Loucy (cell line): ENCODE results near the gene ZNF280D.

Experiments used
- H2AFZ ChIP-seq: fragments of 200-600 bp; sonication (generic); 2 replicates; pipeline ENCODE4 v1.6.0; 2016; ENCODE audit warnings: antibody characterized with exemption, mild to moderate bottlenecking, low read length, moderate library complexity
- H3F3A ChIP-seq: fragments of 200-600 bp; 2 replicates; pipeline ENCODE4 v1.6.0; 2016; ENCODE audit warnings: antibody characterized with exemption, low read depth, mild to moderate bottlenecking
- H3K27me3 ChIP-seq: fragments of 200-600 bp; sonication (generic); 2 replicates; pipeline ENCODE4 v1.6.1; 2014; ENCODE audit warnings: low read length, mild to moderate bottlenecking; ENCODE audit not compliant: insufficient read depth, poor library complexity, severe bottlenecking
- H3K36me3 ChIP-seq: fragments of 200-600 bp; sonication (generic); 2 replicates; pipeline ENCODE4 v1.6.1; 2016; ENCODE audit warnings: low read length; ENCODE audit not compliant: insufficient read depth
- H3K4me1 ChIP-seq: fragments of 200-600 bp; sonication (generic); 2 replicates; pipeline ENCODE4 v1.5.1; 2014; ENCODE audit warnings: low read length, mild to moderate bottlenecking; ENCODE audit not compliant: insufficient read depth, poor library complexity, severe bottlenecking
- H3K4me2 ChIP-seq: fragments of 200-600 bp; sonication (generic); 2 replicates; pipeline ENCODE4 v1.6.0; 2014; ENCODE audit warnings: antibody characterized with exemption, low read length, low read depth, mild to moderate bottlenecking; ENCODE audit not compliant: poor library complexity, severe bottlenecking
- H3K4me3 ChIP-seq: fragments of 200-600 bp; sonication (generic); 2 replicates; pipeline ENCODE4 v1.5.1; 2014; ENCODE audit warnings: low read length, mild to moderate bottlenecking, mixed read lengths; ENCODE audit not compliant: poor library complexity, severe bottlenecking
- H3K79me2 ChIP-seq: fragments of 200-600 bp; sonication (generic); 2 replicates; pipeline ENCODE4 v1.6.1; 2014; ENCODE audit warnings: low read length; ENCODE audit not compliant: insufficient read depth
- H3K9ac ChIP-seq: fragments of 200-600 bp; sonication (generic); 2 replicates; pipeline ENCODE4 v1.6.0; 2014; ENCODE audit warnings: mild to moderate bottlenecking, low read depth, low read length, moderate library complexity; ENCODE audit not compliant: poor library complexity, severe bottlenecking
- H3K9me2 ChIP-seq: fragments of 200-600 bp; sonication (generic); replicated peaks from 2 replicates; pipeline ENCODE4 v1.6.1; 2016; ENCODE audit warnings: low read depth, low read length, mixed read lengths
- H3K9me3 ChIP-seq: fragments of 200-600 bp; sonication (generic); 2 replicates; pipeline ENCODE4 v1.6.1; 2014; ENCODE audit warnings: mild to moderate bottlenecking, antibody characterized with exemption, low read length, low read depth; ENCODE audit not compliant: insufficient read depth
- H4K20me1 ChIP-seq: fragments of 200-600 bp; sonication (generic); 2 replicates; pipeline ENCODE4 v1.6.0; 2014; ENCODE audit warnings: antibody characterized with exemption, low read length, mild to moderate bottlenecking; ENCODE audit not compliant: insufficient read depth, poor library complexity, severe bottlenecking
- EZH2phosphoT487 ChIP-seq: fragments of 200-600 bp; IDR thresholded peaks from 2 replicates; pipeline ENCODE4 v1.6.1; 2018; ENCODE audit warnings: antibody characterized with exemption, mild to moderate bottlenecking, moderate library complexity, borderline replicate concordance
- TF ChIP-seq, protein P1 (sequence below): fragments of 200-600 bp; sonication (generic); conservative IDR thresholded peaks from 2 replicates; pipeline ENCODE4 v1.5.1; 2014; ENCODE audit warnings: mild to moderate bottlenecking, antibody characterized with exemption, low read length

ZNF280D gene

DNA sequence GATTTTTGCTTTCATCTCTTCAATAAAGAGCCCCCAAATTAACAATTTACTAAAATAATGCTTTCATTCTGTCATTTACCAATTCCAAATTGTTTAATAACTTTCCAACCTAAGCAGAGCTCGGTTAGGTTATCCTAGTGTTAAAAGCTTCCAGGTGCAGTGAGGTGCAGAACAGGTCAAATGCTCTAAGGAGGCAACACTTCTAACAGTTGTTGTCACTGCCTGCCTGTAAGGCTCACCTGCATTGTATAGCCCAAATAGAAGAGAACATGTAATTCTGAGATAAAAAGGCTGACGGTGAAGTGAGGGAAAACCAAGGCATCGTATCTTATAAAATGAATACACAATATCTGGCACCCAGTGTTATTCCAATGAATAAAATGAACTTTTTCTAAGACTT lies 9.1 kb downstream of the ZNF280D start:
- Histone ChIP-seq H3K9me2 (no peaks in the 10 kb centered on the region), H3K4me3 (no peak overlapping the region), H3K4me2 (no peak overlapping the region), H4K20me1 (no peaks in the 10 kb centered on the region), H3F3A (no peaks in the 10 kb centered on the region), H3K36me3 (no peaks in the 10 kb centered on the region), H3K9me3 (no peaks in the 10 kb centered on the region), H3K27me3 (no peaks in the 10 kb centered on the region), H3K9ac (no peak overlapping the region), H2AFZ (no peak overlapping the region), H3K79me2 (no peaks in the 10 kb centered on the region), H3K4me1 (no peaks in the 10 kb centered on the region)
- no peak for TF ChIP-seq EZH2phosphoT487
- TF ChIP-seq, protein P1, sequence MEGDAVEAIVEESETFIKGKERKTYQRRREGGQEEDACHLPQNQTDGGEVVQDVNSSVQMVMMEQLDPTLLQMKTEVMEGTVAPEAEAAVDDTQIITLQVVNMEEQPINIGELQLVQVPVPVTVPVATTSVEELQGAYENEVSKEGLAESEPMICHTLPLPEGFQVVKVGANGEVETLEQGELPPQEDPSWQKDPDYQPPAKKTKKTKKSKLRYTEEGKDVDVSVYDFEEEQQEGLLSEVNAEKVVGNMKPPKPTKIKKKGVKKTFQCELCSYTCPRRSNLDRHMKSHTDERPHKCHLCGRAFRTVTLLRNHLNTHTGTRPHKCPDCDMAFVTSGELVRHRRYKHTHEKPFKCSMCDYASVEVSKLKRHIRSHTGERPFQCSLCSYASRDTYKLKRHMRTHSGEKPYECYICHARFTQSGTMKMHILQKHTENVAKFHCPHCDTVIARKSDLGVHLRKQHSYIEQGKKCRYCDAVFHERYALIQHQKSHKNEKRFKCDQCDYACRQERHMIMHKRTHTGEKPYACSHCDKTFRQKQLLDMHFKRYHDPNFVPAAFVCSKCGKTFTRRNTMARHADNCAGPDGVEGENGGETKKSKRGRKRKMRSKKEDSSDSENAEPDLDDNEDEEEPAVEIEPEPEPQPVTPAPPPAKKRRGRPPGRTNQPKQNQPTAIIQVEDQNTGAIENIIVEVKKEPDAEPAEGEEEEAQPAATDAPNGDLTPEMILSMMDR, result no peak

DNA sequence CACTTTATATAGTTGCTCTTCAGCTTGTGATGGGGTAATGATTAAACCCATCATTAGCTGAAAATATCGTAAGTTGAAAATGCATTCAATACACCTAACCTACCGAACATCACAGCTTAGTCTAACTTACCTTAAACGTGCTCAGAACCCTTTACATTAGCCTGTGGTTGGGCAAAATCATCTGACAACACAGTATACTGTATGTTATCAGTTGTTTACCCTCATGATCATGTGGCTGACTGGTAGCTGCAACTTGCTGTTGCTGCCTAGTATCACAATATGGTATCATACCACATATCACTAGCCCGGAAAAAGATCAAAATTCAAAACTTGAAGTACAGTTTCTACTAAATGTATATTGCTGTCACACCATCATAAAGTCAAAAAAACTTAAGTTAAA lies 9.5 kb downstream of the ZNF280D start:
- Histone ChIP-seq H3K9ac (no peak overlapping the region), H3F3A (no peaks in the 10 kb centered on the region), H4K20me1 (no peaks in the 10 kb centered on the region), H3K4me3 (no peak overlapping the region), H3K27me3 (no peaks in the 10 kb centered on the region), H3K4me1 (no peaks in the 10 kb centered on the region), H2AFZ (no peak overlapping the region), H3K36me3 (no peaks in the 10 kb centered on the region), H3K4me2 (no peak overlapping the region), H3K9me3 (no peaks in the 10 kb centered on the region), H3K9me2 (no peaks in the 10 kb centered on the region), H3K79me2 (no peaks in the 10 kb centered on the region)
- TF ChIP-seq, protein P1, result no peak
- no peak for TF ChIP-seq EZH2phosphoT487

DNA sequence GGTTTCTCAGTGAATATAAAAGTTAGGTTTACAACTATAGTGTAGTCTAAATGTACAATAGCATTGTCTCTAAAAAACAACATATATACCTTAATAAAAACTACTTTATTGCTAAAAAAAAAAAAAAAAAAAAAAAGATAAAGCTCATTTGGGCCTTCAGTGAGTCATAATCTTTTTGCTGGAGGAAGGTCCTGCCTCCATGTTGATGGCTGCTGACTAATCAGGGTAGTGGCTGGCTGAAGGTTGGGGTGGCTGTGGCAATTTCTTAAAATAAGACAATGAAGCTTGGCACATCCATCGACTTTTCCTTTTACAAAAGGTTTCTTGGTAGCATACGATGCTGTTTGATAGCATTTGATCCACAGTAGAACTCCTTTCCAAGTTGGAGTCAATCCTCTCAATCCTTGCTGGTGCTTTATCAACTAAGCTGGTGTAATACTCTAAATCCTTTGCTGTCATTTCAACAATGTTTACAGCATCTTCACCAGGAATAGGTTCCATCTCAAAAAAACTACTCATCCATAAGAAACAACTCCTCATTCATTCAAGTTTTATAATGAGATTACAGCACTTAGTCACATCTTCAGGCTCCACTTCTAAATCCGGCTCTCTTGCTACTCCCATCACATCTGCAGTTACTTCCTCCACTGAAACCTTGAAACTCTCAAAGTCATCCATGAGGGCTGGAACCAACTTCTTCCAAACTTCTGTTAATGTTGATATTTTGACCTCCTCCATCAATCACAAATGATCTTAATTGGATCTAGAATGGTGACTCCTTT lies 13.3 kb downstream of the ZNF280D start:
- Histone ChIP-seq H3K4me1 (no peaks in the 10 kb centered on the region), H3K4me2 (no peak overlapping the region), H3K9ac (no peak overlapping the region), H2AFZ (no peak overlapping the region; the same call in 1 of the 2 replicates), H4K20me1 (no peaks in the 10 kb centered on the region), H3K9me2 (no peaks in the 10 kb centered on the region), H3K36me3 (no peaks in the 10 kb centered on the region), H3K79me2 (no peaks in the 10 kb centered on the region), H3F3A (no peaks in the 10 kb centered on the region; the same call in 1 of the 2 replicates), H3K9me3 (no peaks in the 10 kb centered on the region), H3K4me3 (no peak overlapping the region), H3K27me3 (no peaks in the 10 kb centered on the region)
- TF ChIP-seq EZH2phosphoT487, result no peak
- TF ChIP-seq, protein P1, result no peak
